Spleen (tissue), 11 donors: ENCODE data around the gene ABCA7. TPM values are rescaled to one million over a fixed set of nuclear protein-coding genes. Genes with fewer than 3 reads are reported as not detected.
A peak's percentile ranks its signal among the peaks of the same experiment; 100 is the strongest.
"Not testable (repeated sequence)": the region's sequence is repeated elsewhere in the genome, so short reads cannot be mapped to it uniquely, and the experiment has no call there.

Experiments used
- DNase-seq: peaks from one replicate; pipeline ENCODE4 v3.0.0-alpha.2; 2020
- H3K27ac ChIP-seq, 8 donors: fragments of 200-600 bp; sonication (generic) in 7 of 8; 1 replicate in 4 of 8; 2 replicates in 4 of 8; pipeline versions ENCODE4 v1.5.0 to v1.8.0; 2016 to 2021; ENCODE audit warnings: inconsistent platforms in 4 of 8, mild to moderate bottlenecking in 4 of 8, moderate library complexity in 1 of 8
- H3K27me3 ChIP-seq, 7 donors: fragments of 200-600 bp; sonication (generic) in 6 of 7; replicated peaks in 1 of 7; 1 replicate in 4 of 7; 2 replicates in 3 of 7; pipeline versions ENCODE4 v1.5.0 to v1.8.0; 2016 to 2021; ENCODE audit warnings: inconsistent platforms in 3 of 7, mild to moderate bottlenecking in 1 of 7
- H3K36me3 ChIP-seq, 6 donors: fragments of 200-600 bp; sonication (generic) in 5 of 6; 1 replicate in 4 of 6; 2 replicates in 2 of 6; pipeline versions ENCODE4 v1.5.0 to v1.8.0; 2016 to 2021; ENCODE audit warnings: inconsistent platforms in 2 of 6
- H3K4me1 ChIP-seq, 6 donors: fragments of 200-600 bp; sonication (generic) in 5 of 6; 1 replicate in 3 of 6; 2 replicates in 3 of 6; pipeline versions ENCODE4 v1.5.0 to v1.8.0; 2016 to 2021; ENCODE audit warnings: inconsistent platforms in 3 of 6
- H3K4me3 ChIP-seq, 8 donors: fragments of 200-600 bp; sonication (generic) in 7 of 8; 1 replicate in 4 of 8; 2 replicates in 4 of 8; pipeline versions ENCODE4 v1.5.0 to v1.8.0; 2016 to 2021; ENCODE audit warnings: inconsistent platforms in 4 of 8, mild to moderate bottlenecking in 4 of 8, moderate library complexity in 2 of 8
- H3K9me3 ChIP-seq, 8 donors: fragments of 200-600 bp; sonication (generic) in 7 of 8; 1 replicate in 4 of 8; 2 replicates in 4 of 8; pipeline versions ENCODE4 v1.5.0 to v1.8.0; 2016 to 2021; ENCODE audit warnings: inconsistent platforms in 4 of 8
- CTCF ChIP-seq, 11 experiments: fragments of 200-600 bp in 7 of 11; fragments of 450-650 bp in 4 of 11; sonication (generic) in 4 of 11; IDR thresholded peaks in 8 of 11; conservative IDR thresholded peaks in 3 of 11; 1 replicate in 7 of 11; 2 replicates in 4 of 11; pipeline versions ENCODE4 v1.4.0 to v1.8.0; 2016 to 2021; ENCODE audit warnings: antibody characterized with exemption in 11 of 11, inconsistent platforms in 4 of 11, mild to moderate bottlenecking in 1 of 11
- POLR2A ChIP-seq, 3 donors: fragments of 450-650 bp; IDR thresholded peaks; one replicate each; pipeline ENCODE4 v1.5.1; 2017; ENCODE audit warnings: antibody characterized with exemption in 3 of 3, mild to moderate bottlenecking in 1 of 3
- POLR2AphosphoS5 ChIP-seq, 3 donors: sonication (generic); formaldehyde crosslinking; IDR thresholded peaks; one replicate each; pipeline ENCODE4 v1.5.1; 2017; ENCODE audit warnings: antibody characterized with exemption in 3 of 3
- WGBS, 5 donors: extraction: QIAGEN DNeasy Blood & Tissue Kit in 3 of 5; methylation state at CpG; one replicate each; pipeline versions ENCODE4 v1.1.5 to v1.1.7; 2013 to 2018; 5-methylcytosine and 5-hydroxymethylcytosine counted together
- intact Hi-C: fragments of 100-400 bp; cut with DNase I; formaldehyde crosslinking; loops from one replicate; pipeline ENCODE4 v1.15.0; 2023; ENCODE audit warnings: low total_unique reads
- polyA plus RNA-seq, 3 donors: library from polyadenylated mRNA; stranded (reverse); fragments of 200-250 nt; gene quantifications; one replicate each; pipeline ENCODE4 v1.2.1, GENCODE V29; 2013
- total RNA-seq, 7 donors: library from RNA; depleted of rRNA in 3 of 7; stranded (reverse); fragments of >200 nt in 3 of 7; fragmentation: NEBNext Ultra II Directional in 4 of 7; extraction: Animal tissue kit (Norgen Biotek cat#: 25700) in 4 of 7; gene quantifications; one replicate each; pipeline versions ENCODE4 v1.1.0 to v1.2.1, GENCODE V29; 2016 to 2021
- donor health status: healthy with polysubstance abuse.
- donor health status: DM: no; HTN: no; CAD: no; lungs with moderate emphysema.
- donor health status: DM: no; HTN: no; CAD: no.
- donor health status: Bipolar disorder and iron deficiency.
- donor health status: healthy.
- donor health status: DM: no; HTN: no; CAD: no.
- donor health status: DM: yes; HTN: yes; CAD: no.

ABCA7 gene
- total and polyA plus RNA-seq, 10 donors = 64.6 to 197 (median 102) TPM

DNA sequence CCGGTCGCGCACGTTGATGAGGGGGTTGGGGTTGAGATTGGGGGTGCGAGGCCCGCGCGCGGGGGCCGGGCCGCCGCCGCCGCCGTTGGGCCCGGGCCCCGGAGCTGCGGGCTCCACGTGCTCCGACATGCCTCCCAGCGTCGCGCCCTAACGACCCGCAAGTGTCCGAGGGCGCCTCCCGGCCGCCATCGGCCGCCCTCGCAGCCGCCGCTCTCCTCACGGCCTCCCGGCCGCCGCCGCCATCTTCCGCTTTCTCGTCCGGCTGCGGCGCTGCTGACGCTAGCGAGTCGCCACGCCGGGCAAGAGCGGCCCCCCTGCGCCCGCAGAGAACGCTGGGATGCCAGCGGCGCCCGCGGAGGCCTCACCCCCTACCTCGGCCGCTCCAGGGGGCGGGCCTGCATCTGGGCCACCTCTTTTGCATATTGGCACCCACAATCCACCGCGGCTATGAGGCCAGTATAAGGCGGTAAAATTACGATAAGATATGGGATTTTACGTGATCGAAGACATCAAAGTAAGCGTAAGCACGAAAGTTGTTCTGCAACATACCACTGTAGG is 19.0 kb upstream of the ABCA7 start, which contains the start of gene TMEM259:
Gene TMEM259, minus strand, starts transcription at position 256 of the 558 bp plus-strand sequence. Its CDS starts 127 bp downstream, at position 129.
- H3K27ac ChIP-seq = peak within 1 kb of the TSS; percentile 80 to 98 (median 96)
- H3K4me1 ChIP-seq = peaks cover 46 to 87% (median 67%) of the 10 kb centered on the region in 6 donors
- peak; percentile 100 for DNase-seq
- H3K27me3 ChIP-seq = peaks cover 0 to 1% (median 0%) of the 10 kb centered on the region in 7 donors
- WGBS, 5 donors = 0 to 1% (median 0%) methylated on average over 41 to 68 of the region's 68 CpGs
- intact Hi-C loops = loop anchor here (10.0 kb wide), 1 partner anchor 54 kb away; no protein-coding TSS in a partner anchor
- no peaks in the 10 kb centered on the region for H3K9me3 ChIP-seq
- H3K36me3 ChIP-seq = peaks cover 0 to 24% (median 0%) of the 10 kb centered on the region in 6 donors
- TF ChIP-seq POLR2AphosphoS5 (IDR thresholded peaks at IDR 0.05) (peak in 2 of 3 donors; percentile 88 to 96), CTCF (IDR thresholded peaks at IDR 0.05 in 8 of 11, conservative IDR thresholded peaks at IDR 0.05 in 3 of 11) (peak in 2 of 11 experiments; percentile 21 to 47), POLR2A (IDR thresholded peaks at IDR 0.05) (peak in 2 of 3 donors; percentile 39 to 42)
- H3K4me3 ChIP-seq = peak within 1 kb of the TSS; percentile 61 to 91 (median 82)

DNA sequence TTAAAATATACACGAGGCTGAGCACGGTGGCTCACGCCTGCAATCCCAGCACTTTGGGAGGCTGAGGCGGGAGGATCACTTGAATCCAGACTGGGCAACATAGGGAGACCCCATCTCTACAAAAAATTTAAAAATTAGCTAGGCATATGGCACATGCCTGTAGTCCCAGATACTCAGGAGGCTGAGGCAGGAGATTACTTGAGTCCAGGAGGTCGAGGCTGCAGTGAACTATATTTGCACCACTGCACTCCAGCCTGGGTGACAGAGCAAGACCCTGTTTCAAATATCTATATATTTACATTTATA is 16.1 kb upstream of the ABCA7 start:
- Histone ChIP-seq H3K4me1 (peaks cover 20 to 85% (median 58%) of the 10 kb centered on the region in 6 donors), H3K27me3 (peaks cover 0 to 21% (median 11%) of the 10 kb centered on the region in 7 donors)
- intact Hi-C loops = loop anchor here (10.0 kb wide), 1 partner anchor 51 kb away; no protein-coding TSS in a partner anchor
- H3K36me3 ChIP-seq, H3K4me3 ChIP-seq, H3K27ac ChIP-seq, H3K9me3 ChIP-seq, DNase-seq: not testable (repeated sequence)
- WGBS, 5 donors = 84 to 92% (median 88%) methylated on average over 5 of the region's 5 CpGs

- Histone ChIP-seq H3K4me1 (peaks cover 15 to 85% (median 54%) of the 10 kb centered on the region in 6 donors), H3K27me3 (peaks cover 0 to 21% (median 11%) of the 10 kb centered on the region in 7 donors), H3K27ac (peak overlapping the region in 2 of 8 donors; percentile 93 to 98)
- not testable (repeated sequence) for H3K36me3 ChIP-seq, H3K9me3 ChIP-seq, H3K4me3 ChIP-seq, DNase-seq
- intact Hi-C loops = loop anchor here (10.0 kb wide), 1 partner anchor 50 kb away; no protein-coding TSS in a partner anchor
- 75 to 95% (median 80%) methylated on average over 6 of the region's 6 CpGs for WGBS, 5 donors
Observed at GRCh38 chr19:1025080-1025479, 14.8 kb upstream of the ABCA7 start.

- peaks cover 0 to 21% (median 11%) of the 10 kb centered on the region in 7 donors for H3K27me3 ChIP-seq
- WGBS, 5 donors = 5 to 15% (median 6%) methylated on average over 21 to 63 of the region's 63 CpGs
- TF ChIP-seq POLR2AphosphoS5 (IDR thresholded peaks at IDR 0.05) = peak; percentile 88 to 92 (median 92)
- TF ChIP-seq CTCF (IDR thresholded peaks at IDR 0.05 in 8 of 11, conservative IDR thresholded peaks at IDR 0.05 in 3 of 11) = no peak
- peak in 2 of 3 donors; percentile 12 to 59 for TF ChIP-seq POLR2A (IDR thresholded peaks at IDR 0.05)
- peak within 1 kb of the TSS; percentile 90 to 98 (median 96) for H3K27ac ChIP-seq
- peak; percentile 95 for DNase-seq
- H3K4me1 ChIP-seq = peaks cover 23 to 90% (median 62%) of the 10 kb centered on the region in 6 donors
- H3K4me3 ChIP-seq = peak within 1 kb of the TSS; percentile 71 to 98 (median 92)
- peaks cover 0 to 15% (median 8%) of the 10 kb centered on the region in 6 donors for H3K36me3 ChIP-seq
- intact Hi-C loops = loop anchor here (10.0 kb wide), 1 partner anchor 49 kb away; no protein-coding TSS in a partner anchor
- H3K9me3 ChIP-seq = no peaks in the 10 kb centered on the region
Observed at GRCh38 chr19:1025960-1026782, 13.7 kb upstream of the ABCA7 start, which contains the start of gene CNN2. Gene CNN2, plus strand, starts transcription at chr19:1026608. Its CDS starts 54 bp downstream, at chr19:1026662.
